ENCODE measurements around the gene DNAH17. TPM values are rescaled to one million over a fixed set of nuclear protein-coding genes. Genes with fewer than 3 reads are reported as not detected.
A peak's percentile ranks its signal among the peaks of the same experiment; 100 is the strongest.

Gene DNAH17
- total and polyA plus RNA-seq, 2 of the 13 experiments (the other 11 are each of a cell fraction or from before 2014, with no cell fraction given), result 0.86 to 1.6 TPM

DNA sequence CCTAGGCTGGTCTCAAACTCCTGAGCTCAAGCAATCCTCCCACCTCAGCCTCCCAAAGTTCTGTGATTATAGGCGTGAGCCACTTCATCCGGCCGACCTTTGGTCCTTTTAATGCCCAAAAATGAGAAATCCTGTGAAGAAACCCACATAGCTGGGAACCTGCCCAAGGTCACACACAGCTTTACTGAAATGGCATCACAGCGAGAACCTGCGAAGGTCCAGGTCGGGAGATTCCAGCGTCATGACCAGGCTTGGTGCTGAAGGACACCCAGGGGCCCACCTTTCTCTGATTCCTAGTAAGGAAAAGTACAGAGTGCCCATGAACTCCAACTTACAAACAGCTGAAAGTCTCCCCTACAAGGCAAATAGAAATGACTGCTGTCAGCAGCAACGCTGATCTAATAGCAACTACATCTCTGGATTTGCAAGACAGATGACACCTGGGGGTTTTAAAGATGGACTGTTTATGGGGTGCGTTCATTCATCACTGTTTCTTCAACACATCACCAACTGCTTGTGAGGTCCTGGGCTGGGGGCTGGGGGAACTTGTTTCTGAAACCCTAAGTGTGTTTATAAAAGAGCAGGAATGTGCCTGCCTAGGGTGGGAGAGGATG lies 24.5 kb upstream of the DNAH17 start (continued):
- TF ChIP-seq, protein P1, sequence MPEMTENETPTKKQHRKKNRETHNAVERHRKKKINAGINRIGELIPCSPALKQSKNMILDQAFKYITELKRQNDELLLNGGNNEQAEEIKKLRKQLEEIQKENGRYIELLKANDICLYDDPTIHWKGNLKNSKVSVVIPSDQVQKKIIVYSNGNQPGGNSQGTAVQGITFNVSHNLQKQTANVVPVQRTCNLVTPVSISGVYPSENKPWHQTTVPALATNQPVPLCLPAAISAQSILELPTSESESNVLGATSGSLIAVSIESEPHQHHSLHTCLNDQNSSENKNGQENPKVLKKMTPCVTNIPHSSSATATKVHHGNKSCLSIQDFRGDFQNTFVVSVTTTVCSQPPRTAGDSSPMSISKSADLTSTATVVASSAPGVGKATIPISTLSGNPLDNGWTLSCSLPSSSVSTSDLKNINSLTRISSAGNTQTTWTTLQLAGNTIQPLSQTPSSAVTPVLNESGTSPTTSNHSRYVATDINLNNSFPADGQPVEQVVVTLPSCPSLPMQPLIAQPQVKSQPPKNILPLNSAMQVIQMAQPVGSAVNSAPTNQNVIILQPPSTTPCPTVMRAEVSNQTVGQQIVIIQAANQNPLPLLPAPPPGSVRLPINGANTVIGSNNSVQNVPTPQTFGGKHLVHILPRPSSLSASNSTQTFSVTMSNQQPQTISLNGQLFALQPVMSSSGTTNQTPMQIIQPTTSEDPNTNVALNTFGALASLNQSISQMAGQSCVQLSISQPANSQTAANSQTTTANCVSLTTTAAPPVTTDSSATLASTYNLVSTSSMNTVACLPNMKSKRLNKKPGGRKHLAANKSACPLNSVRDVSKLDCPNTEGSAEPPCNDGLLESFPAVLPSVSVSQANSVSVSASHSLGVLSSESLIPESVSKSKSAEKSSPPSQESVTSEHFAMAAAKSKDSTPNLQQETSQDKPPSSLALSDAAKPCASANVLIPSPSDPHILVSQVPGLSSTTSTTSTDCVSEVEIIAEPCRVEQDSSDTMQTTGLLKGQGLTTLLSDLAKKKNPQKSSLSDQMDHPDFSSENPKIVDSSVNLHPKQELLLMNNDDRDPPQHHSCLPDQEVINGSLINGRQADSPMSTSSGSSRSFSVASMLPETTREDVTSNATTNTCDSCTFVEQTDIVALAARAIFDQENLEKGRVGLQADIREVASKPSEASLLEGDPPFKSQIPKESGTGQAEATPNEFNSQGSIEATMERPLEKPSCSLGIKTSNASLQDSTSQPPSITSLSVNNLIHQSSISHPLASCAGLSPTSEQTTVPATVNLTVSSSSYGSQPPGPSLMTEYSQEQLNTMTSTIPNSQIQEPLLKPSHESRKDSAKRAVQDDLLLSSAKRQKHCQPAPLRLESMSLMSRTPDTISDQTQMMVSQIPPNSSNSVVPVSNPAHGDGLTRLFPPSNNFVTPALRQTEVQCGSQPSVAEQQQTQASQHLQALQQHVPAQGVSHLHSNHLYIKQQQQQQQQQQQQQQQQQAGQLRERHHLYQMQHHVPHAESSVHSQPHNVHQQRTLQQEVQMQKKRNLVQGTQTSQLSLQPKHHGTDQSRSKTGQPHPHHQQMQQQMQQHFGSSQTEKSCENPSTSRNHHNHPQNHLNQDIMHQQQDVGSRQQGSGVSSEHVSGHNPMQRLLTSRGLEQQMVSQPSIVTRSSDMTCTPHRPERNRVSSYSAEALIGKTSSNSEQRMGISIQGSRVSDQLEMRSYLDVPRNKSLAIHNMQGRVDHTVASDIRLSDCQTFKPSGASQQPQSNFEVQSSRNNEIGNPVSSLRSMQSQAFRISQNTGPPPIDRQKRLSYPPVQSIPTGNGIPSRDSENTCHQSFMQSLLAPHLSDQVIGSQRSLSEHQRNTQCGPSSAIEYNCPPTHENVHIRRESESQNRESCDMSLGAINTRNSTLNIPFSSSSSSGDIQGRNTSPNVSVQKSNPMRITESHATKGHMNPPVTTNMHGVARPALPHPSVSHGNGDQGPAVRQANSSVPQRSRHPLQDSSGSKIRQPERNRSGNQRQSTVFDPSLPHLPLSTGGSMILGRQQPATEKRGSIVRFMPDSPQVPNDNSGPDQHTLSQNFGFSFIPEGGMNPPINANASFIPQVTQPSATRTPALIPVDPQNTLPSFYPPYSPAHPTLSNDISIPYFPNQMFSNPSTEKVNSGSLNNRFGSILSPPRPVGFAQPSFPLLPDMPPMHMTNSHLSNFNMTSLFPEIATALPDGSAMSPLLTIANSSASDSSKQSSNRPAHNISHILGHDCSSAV (CRISPR knock-in tag; IDR thresholded peaks at IDR 0.05; ENCODE audit: borderline replicate concordance), result no peak
- TF ChIP-seq GTF3A (CRISPR knock-in tag; conservative IDR thresholded peaks at IDR 0.05) (peak; percentile 39; the same call in 1 of the 2 replicates), ZNF460 (CRISPR knock-in tag; IDR thresholded peaks at IDR 0.05; ENCODE audit: borderline replicate concordance) (peak; percentile 63; the same call in 1 of the 2 replicates), ZSCAN25 (CRISPR knock-in tag; IDR thresholded peaks at IDR 0.05) (peak; percentile 80), ZNF615 (CRISPR knock-in tag; IDR thresholded peaks at IDR 0.05; ENCODE audit: borderline replicate concordance) (no peak), TCF12 (IDR thresholded peaks at IDR 0.05) (no peak), TCF12 (CRISPR knock-in tag; IDR thresholded peaks at IDR 0.05) (peak; percentile 88; the same call in 1 of the 2 replicates), RORA (CRISPR knock-in tag; IDR thresholded peaks at IDR 0.05) (no peak; the same call in 1 of the 2 replicates), ZNF510 (CRISPR knock-in tag; IDR thresholded peaks at IDR 0.05; ENCODE audit: low read depth) (no peak), CBX1 (IDR thresholded peaks at IDR 0.05; ENCODE audit: low read depth) (no peak), MAFK (conservative IDR thresholded peaks at IDR 0.05 in 1 of 2, IDR thresholded peaks at IDR 0.05 in 1 of 2; ENCODE audit: low read length in 2 of 2) (peak; percentile 51 to 76; a peak in 3 of 4 replicates), HDAC6 (IDR thresholded peaks at IDR 0.05; ENCODE audit: low read depth, low read length) (no peak), IKZF4 (CRISPR knock-in tag; IDR thresholded peaks at IDR 0.05; ENCODE audit: borderline replicate concordance, low read depth, not compliant biosample characterization) (no peak), SUZ12 (IDR thresholded peaks at IDR 0.05; ENCODE audit: low read depth, low read length) (no peak), HMGA1 (CRISPR knock-in tag; conservative IDR thresholded peaks at IDR 0.05) (no peak), TGIF2 (CRISPR knock-in tag; IDR thresholded peaks at IDR 0.05) (0 out of 2 replicates have a peak, but pooled peaks have one; percentile 12), MTF2 (CRISPR knock-in tag; IDR thresholded peaks at IDR 0.05; ENCODE audit: borderline replicate concordance) (no peak)
- TF ChIP-seq, protein P2, sequence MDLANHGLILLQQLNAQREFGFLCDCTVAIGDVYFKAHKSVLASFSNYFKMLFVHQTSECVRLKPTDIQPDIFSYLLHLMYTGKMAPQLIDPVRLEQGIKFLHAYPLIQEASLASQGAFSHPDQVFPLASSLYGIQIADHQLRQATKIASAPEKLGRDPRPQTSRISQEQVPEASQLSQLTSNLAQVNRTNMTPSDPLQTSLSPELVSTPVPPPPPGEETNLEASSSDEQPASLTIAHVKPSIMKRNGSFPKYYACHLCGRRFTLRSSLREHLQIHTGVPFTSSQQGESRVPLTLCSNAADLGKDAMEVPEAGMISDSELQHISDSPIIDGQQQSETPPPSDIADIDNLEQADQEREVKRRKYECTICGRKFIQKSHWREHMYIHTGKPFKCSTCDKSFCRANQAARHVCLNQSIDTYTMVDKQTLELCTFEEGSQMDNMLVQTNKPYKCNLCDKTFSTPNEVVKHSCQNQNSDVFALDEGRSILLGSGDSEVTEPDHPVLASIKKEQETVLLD (CRISPR knock-in tag; IDR thresholded peaks at IDR 0.05; ENCODE audit: low read depth), result no peak

All from HepG2 (cell line).